GM10266 (cell line): ENCODE results near the gene TK2.

Experiments used
- DNase-seq: peaks from one replicate; pipeline ENCODE4 v3.0.0; 2012; ENCODE audit errors: extremely low spot score
- TF ChIP-seq, protein P1 (sequence below): IDR thresholded peaks from 2 replicates; pipeline ENCODE4 v1.5.1; 2012; ENCODE audit warnings: mild to moderate bottlenecking, low read depth; ENCODE audit not compliant: control insufficient read depth, insufficient read depth; ENCODE audit errors: missing control alignments

TK2 gene

DNA sequence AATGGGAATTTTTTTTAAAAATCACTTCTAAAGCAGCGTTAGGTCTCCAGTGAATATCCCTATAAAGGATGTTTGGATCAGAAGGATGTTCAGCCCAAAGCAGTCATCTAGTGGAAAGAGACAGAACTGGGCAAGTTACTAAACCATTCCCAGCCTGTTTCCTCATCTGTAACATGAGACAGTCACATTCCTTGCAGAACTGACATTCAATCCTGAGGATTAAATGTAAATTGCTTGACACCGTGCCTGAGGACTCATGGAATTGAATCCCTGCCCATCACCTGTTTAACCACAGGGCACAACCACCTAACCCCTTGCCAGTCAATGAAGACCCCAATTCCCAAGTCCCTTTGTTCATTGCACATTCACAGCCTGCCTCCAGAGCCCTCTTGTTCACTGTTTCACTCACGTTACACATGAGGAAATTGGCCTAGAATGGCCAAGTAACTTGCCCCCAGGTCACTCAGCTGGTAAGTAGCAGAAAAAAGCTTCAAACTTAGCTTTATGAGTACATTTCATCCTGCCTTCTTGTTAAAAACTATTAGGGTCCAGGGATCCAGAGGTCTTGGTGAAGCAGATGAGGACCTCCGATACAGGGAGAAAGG is 30.8 kb upstream of the TK2 start:
- no peak for DNase-seq
- TF ChIP-seq, protein P1, sequence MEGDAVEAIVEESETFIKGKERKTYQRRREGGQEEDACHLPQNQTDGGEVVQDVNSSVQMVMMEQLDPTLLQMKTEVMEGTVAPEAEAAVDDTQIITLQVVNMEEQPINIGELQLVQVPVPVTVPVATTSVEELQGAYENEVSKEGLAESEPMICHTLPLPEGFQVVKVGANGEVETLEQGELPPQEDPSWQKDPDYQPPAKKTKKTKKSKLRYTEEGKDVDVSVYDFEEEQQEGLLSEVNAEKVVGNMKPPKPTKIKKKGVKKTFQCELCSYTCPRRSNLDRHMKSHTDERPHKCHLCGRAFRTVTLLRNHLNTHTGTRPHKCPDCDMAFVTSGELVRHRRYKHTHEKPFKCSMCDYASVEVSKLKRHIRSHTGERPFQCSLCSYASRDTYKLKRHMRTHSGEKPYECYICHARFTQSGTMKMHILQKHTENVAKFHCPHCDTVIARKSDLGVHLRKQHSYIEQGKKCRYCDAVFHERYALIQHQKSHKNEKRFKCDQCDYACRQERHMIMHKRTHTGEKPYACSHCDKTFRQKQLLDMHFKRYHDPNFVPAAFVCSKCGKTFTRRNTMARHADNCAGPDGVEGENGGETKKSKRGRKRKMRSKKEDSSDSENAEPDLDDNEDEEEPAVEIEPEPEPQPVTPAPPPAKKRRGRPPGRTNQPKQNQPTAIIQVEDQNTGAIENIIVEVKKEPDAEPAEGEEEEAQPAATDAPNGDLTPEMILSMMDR, result no peak

DNA sequence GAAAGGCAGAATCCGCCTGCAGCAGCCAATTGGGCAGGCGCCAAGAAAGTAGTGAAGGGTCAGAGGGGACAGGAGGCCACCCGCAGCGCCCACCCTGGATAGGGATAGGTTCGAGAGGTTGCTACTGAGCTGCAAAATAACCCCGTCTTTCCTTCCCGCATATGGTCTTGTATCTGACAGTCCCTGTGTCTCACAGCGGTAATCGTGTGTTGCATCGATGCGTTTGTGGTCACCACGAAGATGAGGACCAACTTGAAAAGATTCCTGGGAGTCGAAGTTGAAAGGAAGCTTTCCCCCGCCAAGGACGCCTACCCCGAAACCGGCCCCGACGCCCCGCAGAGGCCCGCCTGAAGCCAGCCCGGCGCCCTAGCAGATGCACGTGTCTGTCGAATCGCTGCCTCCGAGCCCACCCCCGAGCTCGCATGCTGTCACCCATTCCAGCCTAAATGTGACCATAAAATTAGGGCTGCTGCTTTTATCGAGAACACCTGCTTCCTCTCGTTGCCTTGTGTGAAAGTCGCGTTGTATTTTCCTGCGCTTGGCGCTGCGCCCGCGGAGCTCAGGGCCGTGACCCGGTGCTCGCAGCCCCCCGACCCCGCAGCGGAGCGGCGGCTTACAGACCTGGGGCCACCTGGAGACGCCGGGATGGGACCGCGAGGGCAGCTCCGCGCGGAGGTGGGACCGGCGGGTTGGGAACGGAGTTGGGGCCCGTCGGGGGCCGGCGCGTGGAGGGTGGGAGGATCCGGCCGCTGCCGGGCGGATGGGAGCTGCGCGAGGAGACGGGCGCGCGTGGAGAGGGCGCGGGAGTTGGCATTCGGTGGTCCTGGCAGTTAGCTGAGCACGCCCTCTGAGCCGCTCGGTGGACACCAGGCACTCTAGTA is 29.0 kb upstream of the TK2 start, which contains the start of gene CMTM2:
CMTM2 (plus strand) TSS at position 813 of the 881 bp plus-strand sequence. CDS start 145 bp downstream, outside the sequence.
- DNase-seq, result no peak
- TF ChIP-seq, protein P1, result no peak

DNA sequence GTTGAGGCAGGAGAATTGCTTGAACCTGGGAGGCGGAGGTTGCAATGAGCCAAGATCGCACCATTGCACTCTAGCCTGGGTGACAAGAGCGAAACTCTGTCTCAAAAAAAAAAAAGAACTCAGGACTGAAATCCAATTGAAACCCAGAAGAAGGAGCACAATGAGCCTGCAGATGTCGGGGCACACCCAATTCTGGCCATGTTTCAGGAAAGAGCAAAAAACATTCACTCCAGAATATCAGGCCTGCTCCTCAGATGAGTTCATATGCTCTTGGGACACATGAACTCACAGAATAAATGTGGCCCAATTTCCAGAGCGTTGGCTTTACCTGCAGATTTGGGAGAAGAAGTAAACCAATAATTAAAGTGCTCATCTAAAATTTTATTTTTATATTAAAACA is 26.4 kb upstream of the TK2 start:
- DNase-seq, result no peak
- TF ChIP-seq, protein P1, result no peak

DNA sequence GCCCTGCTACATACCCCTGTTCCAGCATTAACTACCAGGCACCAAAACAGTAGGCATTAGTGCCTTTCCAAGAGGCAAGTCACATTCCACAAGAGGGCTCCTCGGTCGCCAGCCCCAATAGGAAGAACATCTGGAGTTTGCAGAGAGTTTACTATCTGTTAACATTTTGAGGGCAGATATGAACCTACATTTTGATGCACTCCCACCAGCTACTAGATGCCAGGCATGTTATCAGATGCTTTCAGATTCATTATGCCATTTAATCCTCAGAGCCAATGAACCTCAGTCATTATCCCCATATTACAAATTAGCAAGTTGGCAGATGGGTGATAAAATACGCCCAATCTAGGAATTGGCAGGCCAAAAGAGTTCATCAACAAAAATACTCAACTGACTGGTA is 25.1 kb upstream of the TK2 start:
- no peak for DNase-seq
- TF ChIP-seq, protein P1, result no peak

DNA sequence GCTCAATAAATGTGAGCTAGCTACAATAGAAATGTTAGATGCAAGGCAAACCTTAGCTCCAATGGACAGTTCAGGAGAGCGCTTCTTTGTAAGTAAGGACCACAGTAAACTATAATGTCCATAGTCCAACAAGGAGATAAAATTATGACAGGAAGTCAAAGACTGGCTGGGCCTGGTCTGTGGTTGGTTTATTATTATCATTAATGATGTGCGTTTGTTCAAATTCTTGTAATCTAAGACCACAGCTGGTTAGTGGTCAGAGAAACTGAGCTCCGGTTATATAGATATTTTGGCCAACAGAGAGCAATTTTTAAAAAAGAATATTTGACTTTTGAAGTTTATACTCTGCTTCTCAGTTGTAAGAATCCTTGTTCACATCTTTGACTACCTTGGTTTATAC is 24.6 kb upstream of the TK2 start:
- TF ChIP-seq, protein P1, result no peak
- DNase-seq, result no peak

DNA sequence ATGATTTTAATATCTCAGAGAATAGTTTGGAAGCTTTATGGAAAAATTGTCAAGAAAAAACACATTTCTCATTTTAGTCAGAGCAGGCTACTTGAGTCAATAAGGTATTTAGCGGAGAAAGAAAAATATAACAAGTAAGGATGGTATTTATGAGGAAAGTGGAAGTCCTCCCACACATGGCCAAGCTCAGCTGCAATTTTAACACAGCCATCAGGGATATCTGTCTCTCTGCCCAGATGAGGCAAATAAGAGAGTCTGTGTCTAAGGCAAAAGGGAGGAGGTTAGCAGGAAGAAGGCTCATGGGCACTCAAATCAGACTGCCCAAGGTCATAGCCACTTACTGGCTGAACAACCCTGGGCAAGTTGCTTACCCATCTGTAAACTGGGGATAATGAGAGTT is 24.2 kb upstream of the TK2 start:
- TF ChIP-seq, protein P1, result no peak
- no peak for DNase-seq

DNA sequence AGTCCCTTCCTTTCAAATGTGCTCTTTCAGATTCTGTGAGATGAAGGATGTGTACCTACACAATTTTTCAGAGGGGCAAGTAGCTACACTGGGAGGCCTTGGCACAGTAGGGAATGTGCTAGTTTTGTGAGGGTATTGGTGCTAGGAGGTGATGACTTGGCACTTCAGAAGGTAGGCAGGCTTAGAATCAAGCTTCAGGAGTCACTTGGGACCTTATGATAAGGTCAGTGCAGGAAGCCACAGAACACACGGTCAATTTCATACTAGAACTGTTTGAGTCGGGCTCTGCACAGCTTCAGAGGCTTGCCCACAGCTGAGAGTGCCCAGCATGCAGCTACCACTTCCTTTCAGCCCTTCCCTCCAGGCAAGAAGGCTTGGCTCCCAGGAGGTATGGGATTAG is 22.4 kb upstream of the TK2 start:
- no peak for DNase-seq
- TF ChIP-seq, protein P1, result no peak
